GM21737 (cell line): Measurements from ENCODE around the gene SLC27A2.

Experiments
- ATAC-seq: cut with Tn5 transposase; IDR thresholded peaks from one replicate; pipeline ENCODE4 v1.9.1; 2021; ENCODE audit warnings: mild to moderate bottlenecking, moderate library complexity; ENCODE audit not compliant: unreplicated experiment

Gene SLC27A2

DNA sequence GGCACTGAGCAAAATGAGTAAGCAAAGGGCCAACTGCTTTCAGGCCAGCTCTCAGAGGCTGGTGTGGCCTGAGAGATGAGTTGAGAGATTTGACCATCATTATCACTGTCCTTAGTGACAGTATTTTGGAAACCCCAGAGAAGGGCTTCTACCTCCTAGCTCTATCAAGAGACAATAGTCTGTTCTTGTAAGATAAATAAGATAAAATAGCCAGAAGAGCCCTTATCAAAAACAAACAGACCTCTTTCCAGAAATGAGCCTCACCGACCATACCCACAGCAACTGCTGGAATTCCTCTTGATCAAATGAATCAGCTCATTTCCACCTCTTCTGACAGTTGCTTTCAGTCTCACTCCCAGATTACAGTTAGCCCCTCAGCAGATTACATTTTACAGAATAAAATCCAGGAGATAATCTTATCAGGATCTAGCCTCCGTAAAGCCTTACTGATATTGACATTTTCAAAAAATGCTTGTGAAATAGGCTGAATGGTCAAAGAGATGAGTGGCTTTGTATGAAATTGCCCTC, 79.0 kb downstream of the SLC27A2 start:
- ATAC-seq: no peak

DNA sequence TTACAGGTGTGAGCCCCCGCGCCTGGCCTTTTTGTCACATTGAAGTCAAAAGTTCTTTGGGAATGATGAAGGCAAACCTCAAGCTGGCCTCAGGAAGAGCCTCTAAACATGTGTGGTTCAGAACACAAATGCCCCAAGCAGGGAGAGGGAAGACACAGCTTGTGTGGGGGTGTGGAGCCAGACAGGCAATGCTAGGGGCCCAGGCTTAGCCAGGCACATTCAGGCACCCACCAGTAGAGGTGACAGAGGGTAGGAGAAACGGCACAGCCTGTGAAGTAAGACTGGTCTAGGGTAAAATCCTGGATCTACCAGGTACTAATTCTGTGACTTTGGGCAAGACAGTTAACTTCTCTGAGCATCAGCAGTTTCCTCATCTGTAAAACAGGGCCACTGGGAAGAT, 80.0 kb downstream of the SLC27A2 start:
- ATAC-seq: no peak

DNA sequence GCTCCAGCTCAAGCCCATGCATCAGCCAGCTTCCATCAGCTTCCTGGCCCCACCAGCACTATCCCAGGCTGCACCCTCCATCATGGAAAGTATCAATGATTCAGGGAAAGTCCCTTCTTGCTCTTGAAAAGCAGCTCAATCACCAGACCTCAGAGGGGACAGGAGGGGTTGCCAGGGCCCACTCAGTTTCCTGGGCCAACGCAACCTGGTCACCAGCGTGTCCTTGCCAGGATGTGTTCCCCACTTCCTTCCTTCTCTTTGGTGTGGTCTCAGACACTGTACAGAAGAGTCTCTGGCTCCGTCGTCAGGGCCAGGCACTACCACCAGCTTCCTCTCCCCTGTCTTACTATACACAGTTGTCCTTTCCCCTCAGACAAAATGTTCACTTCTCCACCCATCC, 80.5 kb downstream of the SLC27A2 start:
- ATAC-seq: no peak

DNA sequence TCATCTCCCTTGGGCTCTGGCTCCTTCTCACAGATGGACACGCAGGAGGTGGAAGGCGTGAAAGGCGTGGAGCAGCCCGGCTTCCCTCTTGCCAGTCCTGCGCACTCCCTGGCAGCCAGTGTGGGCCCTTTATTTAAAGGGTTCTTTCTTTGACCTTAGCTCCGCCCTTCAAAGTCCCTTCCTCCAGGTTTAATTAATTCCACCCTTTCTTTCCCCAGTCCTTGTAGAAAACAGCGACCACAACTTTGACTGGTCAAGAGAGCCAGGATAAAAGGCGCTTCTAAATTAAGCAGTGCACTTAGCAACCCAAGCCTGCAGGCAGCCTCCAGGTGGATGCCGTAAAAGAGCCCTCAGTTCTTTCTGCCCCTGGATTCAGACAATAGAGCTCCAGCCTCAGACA, 83.6 kb downstream of the SLC27A2 start, which contains the start of gene HDC:
Gene HDC (minus strand): TSS at position 107 of the 400 bp plus-strand sequence. CDS start 103 bp downstream, at position 4.
- no peak for ATAC-seq

DNA sequence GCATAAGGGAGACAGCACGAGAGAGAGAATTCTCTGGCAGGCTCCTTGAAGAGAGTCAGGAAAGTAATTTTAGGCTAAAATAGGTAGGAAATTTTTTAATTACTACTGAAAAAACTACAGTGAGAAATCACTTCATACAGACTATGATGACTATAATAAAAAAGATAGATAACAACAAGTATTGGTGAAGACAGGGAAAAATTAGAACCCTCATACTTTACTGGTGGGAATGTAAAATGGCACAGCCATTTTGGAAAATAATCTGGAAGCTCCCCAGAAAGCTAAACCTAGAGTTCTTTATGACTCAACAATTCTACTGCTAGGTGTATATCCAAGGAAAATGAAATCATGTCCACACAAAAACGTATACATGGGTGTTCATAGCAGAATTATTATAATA, 85.6 kb downstream of the SLC27A2 start:
- no peak for ATAC-seq

DNA sequence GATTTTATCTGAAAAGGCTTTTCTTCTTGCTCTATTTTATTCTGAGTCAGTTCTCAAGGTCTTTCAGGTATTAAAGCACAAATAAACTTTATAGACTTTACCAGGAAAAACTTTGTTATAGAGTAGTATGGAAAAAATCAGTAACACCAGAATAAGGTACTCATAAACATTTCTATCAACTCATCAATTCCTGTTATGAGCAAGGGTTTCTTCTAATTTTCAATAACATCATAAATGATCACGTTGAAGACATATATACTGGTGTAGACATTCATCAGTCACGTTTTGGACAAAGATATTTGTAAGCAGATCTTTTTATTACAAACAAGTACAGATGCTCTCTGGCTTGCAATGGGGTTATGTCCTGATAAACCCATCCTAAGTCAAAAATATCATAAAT, 93.1 kb downstream of the SLC27A2 start:
- no peak for ATAC-seq

DNA sequence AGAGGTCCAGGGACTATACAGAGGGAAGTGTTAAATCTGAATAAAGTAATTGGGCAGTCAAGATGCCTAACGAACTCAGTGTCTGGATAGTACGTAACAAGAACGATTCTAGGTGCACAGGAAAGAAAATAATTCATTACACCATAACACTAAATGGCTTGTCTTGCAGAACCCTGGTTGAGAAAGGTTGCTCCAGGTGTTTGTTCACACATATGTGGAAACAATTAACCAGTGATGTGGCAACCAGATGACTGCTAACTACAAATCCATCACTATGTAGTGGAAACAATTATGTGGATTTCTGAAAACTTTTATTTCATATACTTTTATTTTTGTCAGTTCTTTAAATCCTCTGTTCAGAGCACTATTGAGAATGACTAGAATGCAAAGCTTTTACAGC, 93.9 kb downstream of the SLC27A2 start:
- no peak for ATAC-seq

DNA sequence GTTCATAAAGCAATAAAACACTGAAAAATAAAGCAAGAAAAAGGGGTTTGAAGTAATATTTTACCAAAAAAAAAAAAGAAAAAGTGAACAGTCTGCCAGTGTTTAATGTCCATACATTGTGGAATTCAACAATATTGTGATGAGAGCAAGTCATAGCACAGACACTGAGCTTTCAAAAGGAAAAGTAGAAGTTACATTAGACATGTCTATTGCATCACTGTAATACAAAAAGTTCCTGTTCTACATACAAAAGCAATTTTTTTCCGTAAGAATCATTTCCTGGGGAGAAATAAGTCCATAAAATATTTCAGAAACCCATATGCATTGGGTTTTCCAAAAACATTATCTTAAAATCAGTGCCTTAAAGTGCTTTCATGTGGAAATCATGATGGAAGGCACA, 95.4 kb downstream of the SLC27A2 start:
- ATAC-seq: no peak

DNA sequence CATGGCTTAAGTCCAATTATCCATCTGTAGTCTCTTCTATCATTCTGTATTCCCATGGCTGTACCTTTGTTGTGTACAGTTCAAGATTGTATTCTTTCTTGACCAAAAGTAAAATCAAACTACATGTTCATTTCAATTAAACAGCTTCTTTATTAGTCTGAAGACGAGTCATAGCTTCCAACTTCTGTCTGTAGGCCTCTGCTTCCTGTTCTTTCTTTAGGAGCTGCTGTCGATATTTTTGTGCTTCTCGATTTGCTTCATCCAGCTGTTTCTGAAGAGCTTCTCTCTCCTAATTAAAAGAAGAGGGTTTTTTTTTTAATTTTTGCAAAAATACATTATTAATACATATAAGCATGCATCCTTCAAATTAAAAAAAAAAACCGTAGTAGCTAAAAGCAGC, 96.5 kb downstream of the SLC27A2 start:
- no peak for ATAC-seq

DNA sequence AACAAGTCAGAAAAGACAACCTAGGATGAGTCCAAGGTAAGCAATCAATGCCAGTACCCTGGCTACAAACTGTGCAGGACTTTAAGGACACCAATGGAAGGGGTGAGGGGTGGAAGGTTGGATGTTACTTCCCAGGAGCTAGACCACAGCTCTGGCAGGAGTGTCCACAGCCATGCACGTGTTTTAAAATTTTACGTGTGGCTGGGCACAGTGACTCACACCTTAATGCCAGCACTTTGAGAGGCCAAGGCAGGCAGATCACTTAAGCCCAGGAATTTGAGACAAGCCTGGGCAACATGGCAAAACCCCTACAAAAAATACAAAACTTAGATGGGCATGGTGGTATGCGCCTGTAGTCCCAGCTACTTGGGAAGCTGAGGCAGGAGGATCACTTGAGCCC, 98.3 kb downstream of the SLC27A2 start:
- no peak for ATAC-seq

DNA sequence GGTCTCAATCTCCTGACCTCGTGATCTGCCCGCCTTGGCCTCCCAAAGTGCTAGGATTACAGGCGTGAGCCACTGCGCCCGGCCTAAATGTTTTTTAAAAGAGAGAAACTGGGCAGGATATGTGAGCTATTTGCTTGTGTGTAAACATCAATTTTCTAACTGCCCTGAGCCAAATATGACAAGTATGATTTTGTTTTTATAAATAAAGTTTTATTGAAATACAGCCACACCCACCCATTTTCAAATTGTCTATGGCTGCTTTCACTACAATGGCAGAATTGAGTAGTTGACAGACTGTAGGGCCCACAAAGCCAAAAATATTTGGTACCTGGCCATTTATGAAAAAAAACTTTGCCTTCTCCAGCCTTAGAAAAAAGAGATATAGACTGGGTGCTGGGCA, 99.4 kb downstream of the SLC27A2 start:
- no peak for ATAC-seq
